GF-D8 (cell line): ENCODE measurements around the gene ZBTB7A.
"Not testable (repeated sequence)": the region's sequence is repeated elsewhere in the genome, so short reads cannot be mapped to it uniquely, and the experiment has no call there.

Experiments used
- DNase-seq: peaks from one replicate; lab custom pipeline; 2025; lab: John Stamatoyannopoulos, UW

The ZBTB7A gene

GRCh38 chr19:4015705-4016402, 50.8 kb downstream of the ZBTB7A start:
- no peak for DNase-seq

GRCh38 chr19:4014541-4015491, 51.9 kb downstream of the ZBTB7A start:
- no peak for DNase-seq

GRCh38 chr19:4013886-4014540, 52.7 kb downstream of the ZBTB7A start:
- no peak for DNase-seq

GRCh38 chr19:4012975-4013634, 53.6 kb downstream of the ZBTB7A start:
- DNase-seq: no peak

GRCh38 chr19:4012092-4012974, 54.4 kb downstream of the ZBTB7A start:
- no peak for DNase-seq

- not testable (repeated sequence) for DNase-seq
Observed at GRCh38 chr19:4011430-4011829, 55.3 kb downstream of the ZBTB7A start.

GRCh38 chr19:4010808-4011110, 55.9 kb downstream of the ZBTB7A start:
- DNase-seq: no peak

- DNase-seq: no peak
Observed at GRCh38 chr19:4009990-4010807, 56.5 kb downstream of the ZBTB7A start.

- DNase-seq: no peak
Observed at GRCh38 chr19:4007836-4008539, 58.7 kb downstream of the ZBTB7A start.

GRCh38 chr19:4007021-4007835, 59.5 kb downstream of the ZBTB7A start, which contains the start of gene PIAS4:
PIAS4 (plus strand) TSS chr19:4007736; CDS start chr19:4007761, 25 bp downstream.
- DNase-seq: peak; percentile 84

- not testable (repeated sequence) for DNase-seq
Observed at GRCh38 chr19:4005436-4005835, 61.3 kb downstream of the ZBTB7A start.

- DNase-seq: not testable (repeated sequence)
Observed at GRCh38 chr19:4000798-4001197, 65.9 kb downstream of the ZBTB7A start.

GRCh38 chr19:3998667-3999412, 67.9 kb downstream of the ZBTB7A start:
- DNase-seq: not testable (repeated sequence)

GRCh38 chr19:3995607-3996006, 71.1 kb downstream of the ZBTB7A start:
- DNase-seq: no peak
